ENCODE measurements around the gene LCN2. TPM values are rescaled to one million over a fixed set of nuclear protein-coding genes. Genes with fewer than 3 reads are reported as not detected.

Gene LCN2
- total and polyA plus RNA-seq, 10 of the 15 experiments (the other 5 are each of a cell fraction or from before 2014, with no cell fraction given) = not detected

GRCh38 chr9:128116104-128117083, 32.9 kb upstream of the LCN2 start (continued):
- 0 out of 3 replicates have a peak, but pooled peaks of 1 of the 2 experiments have one; percentile 10 for TF ChIP-seq EGR1 (IDR thresholded peaks at IDR 0.05; ENCODE audit: borderline replicate concordance in 1 of 2, low read depth in 2 of 2, low read length in 2 of 2)
- TF ChIP-seq NFXL1 (IDR thresholded peaks at IDR 0.05; ENCODE audit: borderline replicate concordance) = no peak
- no peak for TF ChIP-seq TBL1XR1 (IDR thresholded peaks at IDR 0.05; ENCODE audit: low read depth, low read length)
- no peak for TF ChIP-seq TCF3 (IDR thresholded peaks at IDR 0.05; ENCODE audit: borderline replicate concordance, insufficient read depth, low read depth, low read length)
- TF ChIP-seq SRF (IDR thresholded peaks at IDR 0.05; ENCODE audit: low read depth in 2 of 2, low read length in 2 of 2) = no peak
- no peak for TF ChIP-seq CEBPB (IDR thresholded peaks at IDR 0.05; ENCODE audit: borderline replicate concordance in 1 of 2, low read depth in 2 of 2, low read length in 2 of 2)
- TF ChIP-seq, protein P1, sequence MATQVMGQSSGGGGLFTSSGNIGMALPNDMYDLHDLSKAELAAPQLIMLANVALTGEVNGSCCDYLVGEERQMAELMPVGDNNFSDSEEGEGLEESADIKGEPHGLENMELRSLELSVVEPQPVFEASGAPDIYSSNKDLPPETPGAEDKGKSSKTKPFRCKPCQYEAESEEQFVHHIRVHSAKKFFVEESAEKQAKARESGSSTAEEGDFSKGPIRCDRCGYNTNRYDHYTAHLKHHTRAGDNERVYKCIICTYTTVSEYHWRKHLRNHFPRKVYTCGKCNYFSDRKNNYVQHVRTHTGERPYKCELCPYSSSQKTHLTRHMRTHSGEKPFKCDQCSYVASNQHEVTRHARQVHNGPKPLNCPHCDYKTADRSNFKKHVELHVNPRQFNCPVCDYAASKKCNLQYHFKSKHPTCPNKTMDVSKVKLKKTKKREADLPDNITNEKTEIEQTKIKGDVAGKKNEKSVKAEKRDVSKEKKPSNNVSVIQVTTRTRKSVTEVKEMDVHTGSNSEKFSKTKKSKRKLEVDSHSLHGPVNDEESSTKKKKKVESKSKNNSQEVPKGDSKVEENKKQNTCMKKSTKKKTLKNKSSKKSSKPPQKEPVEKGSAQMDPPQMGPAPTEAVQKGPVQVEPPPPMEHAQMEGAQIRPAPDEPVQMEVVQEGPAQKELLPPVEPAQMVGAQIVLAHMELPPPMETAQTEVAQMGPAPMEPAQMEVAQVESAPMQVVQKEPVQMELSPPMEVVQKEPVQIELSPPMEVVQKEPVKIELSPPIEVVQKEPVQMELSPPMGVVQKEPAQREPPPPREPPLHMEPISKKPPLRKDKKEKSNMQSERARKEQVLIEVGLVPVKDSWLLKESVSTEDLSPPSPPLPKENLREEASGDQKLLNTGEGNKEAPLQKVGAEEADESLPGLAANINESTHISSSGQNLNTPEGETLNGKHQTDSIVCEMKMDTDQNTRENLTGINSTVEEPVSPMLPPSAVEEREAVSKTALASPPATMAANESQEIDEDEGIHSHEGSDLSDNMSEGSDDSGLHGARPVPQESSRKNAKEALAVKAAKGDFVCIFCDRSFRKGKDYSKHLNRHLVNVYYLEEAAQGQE (IDR thresholded peaks at IDR 0.05; ENCODE audit: low read depth, low read length) = no peak
- no peak for TF ChIP-seq JUNB (IDR thresholded peaks at IDR 0.05)
- TF ChIP-seq TCF12 (IDR thresholded peaks at IDR 0.05; ENCODE audit: low read depth, low read length) = no peak
- no peak for TF ChIP-seq CHD1 (IDR thresholded peaks at IDR 0.05; ENCODE audit: low read depth, low read length)
- no peak for TF ChIP-seq WRNIP1 (IDR thresholded peaks at IDR 0.05; ENCODE audit: borderline replicate concordance, low read depth, low read length)
- TF ChIP-seq EED (IDR thresholded peaks at IDR 0.05; ENCODE audit: low read depth) = no peak
- TF ChIP-seq, protein P2, sequence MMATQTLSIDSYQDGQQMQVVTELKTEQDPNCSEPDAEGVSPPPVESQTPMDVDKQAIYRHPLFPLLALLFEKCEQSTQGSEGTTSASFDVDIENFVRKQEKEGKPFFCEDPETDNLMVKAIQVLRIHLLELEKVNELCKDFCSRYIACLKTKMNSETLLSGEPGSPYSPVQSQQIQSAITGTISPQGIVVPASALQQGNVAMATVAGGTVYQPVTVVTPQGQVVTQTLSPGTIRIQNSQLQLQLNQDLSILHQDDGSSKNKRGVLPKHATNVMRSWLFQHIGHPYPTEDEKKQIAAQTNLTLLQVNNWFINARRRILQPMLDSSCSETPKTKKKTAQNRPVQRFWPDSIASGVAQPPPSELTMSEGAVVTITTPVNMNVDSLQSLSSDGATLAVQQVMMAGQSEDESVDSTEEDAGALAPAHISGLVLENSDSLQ (IDR thresholded peaks at IDR 0.05) = no peak
- no peak for TF ChIP-seq GABPA (IDR thresholded peaks at IDR 0.05; ENCODE audit: low read depth)
- TF ChIP-seq, protein P3, sequence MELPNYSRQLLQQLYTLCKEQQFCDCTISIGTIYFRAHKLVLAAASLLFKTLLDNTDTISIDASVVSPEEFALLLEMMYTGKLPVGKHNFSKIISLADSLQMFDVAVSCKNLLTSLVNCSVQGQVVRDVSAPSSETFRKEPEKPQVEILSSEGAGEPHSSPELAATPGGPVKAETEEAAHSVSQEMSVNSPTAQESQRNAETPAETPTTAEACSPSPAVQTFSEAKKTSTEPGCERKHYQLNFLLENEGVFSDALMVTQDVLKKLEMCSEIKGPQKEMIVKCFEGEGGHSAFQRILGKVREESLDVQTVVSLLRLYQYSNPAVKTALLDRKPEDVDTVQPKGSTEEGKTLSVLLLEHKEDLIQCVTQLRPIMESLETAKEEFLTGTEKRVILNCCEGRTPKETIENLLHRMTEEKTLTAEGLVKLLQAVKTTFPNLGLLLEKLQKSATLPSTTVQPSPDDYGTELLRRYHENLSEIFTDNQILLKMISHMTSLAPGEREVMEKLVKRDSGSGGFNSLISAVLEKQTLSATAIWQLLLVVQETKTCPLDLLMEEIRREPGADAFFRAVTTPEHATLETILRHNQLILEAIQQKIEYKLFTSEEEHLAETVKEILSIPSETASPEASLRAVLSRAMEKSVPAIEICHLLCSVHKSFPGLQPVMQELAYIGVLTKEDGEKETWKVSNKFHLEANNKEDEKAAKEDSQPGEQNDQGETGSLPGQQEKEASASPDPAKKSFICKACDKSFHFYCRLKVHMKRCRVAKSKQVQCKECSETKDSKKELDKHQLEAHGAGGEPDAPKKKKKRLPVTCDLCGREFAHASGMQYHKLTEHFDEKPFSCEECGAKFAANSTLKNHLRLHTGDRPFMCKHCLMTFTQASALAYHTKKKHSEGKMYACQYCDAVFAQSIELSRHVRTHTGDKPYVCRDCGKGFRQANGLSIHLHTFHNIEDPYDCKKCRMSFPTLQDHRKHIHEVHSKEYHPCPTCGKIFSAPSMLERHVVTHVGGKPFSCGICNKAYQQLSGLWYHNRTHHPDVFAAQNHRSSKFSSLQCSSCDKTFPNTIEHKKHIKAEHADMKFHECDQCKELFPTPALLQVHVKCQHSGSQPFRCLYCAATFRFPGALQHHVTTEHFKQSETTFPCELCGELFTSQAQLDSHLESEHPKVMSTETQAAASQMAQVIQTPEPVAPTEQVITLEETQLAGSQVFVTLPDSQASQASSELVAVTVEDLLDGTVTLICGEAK (IDR thresholded peaks at IDR 0.05; ENCODE audit: borderline replicate concordance) = no peak
- TF ChIP-seq ZNF24 (IDR thresholded peaks at IDR 0.05) = no peak
- TF ChIP-seq, protein P4, sequence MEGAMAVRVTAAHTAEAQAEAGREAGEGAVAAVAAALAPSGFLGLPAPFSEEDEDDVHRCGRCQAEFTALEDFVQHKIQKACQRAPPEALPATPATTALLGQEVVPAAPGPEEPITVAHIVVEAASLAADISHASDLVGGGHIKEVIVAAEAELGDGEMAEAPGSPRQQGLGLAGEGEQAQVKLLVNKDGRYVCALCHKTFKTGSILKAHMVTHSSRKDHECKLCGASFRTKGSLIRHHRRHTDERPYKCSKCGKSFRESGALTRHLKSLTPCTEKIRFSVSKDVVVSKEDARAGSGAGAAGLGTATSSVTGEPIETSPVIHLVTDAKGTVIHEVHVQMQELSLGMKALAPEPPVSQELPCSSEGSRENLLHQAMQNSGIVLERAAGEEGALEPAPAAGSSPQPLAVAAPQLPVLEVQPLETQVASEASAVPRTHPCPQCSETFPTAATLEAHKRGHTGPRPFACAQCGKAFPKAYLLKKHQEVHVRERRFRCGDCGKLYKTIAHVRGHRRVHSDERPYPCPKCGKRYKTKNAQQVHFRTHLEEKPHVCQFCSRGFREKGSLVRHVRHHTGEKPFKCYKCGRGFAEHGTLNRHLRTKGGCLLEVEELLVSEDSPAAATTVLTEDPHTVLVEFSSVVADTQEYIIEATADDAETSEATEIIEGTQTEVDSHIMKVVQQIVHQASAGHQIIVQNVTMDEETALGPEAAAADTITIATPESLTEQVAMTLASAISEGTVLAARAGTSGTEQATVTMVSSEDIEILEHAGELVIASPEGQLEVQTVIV (IDR thresholded peaks at IDR 0.05; ENCODE audit: borderline replicate concordance, partially characterized antibody) = no peak

Measured in GM12878 (cell line).